ENCODE measurements around the gene ARHGAP31.

The ARHGAP31 gene

GRCh38 chr3:119388577-119388976, 94.4 kb downstream of the ARHGAP31 start:
- H3K4me3 ChIP-seq (ENCODE audit: low read depth, low read length), result no peak overlapping the region
- no peak overlapping the region for H3K27ac ChIP-seq
- no peaks in the 10 kb centered on the region for H3K27me3 ChIP-seq (ENCODE audit: control insufficient read depth, insufficient read depth, low read length)
- no peak overlapping the region for H2AFZ ChIP-seq
- no peak for TF ChIP-seq CTCF (IDR thresholded peaks at IDR 0.05)
- no peaks in the 10 kb centered on the region for H3K9me3 ChIP-seq (ENCODE audit: control insufficient read depth, low read length)
- H3K36me3 ChIP-seq (ENCODE audit: control insufficient read depth, insufficient read depth, low read length), result no peaks in the 10 kb centered on the region
- no peak overlapping the region for H3K4me2 ChIP-seq (ENCODE audit: low read length)
- H3K9ac ChIP-seq, result no peak overlapping the region
- no peaks in the 10 kb centered on the region for H3K79me2 ChIP-seq
- no peaks in the 10 kb centered on the region for H3K4me1 ChIP-seq

- Histone ChIP-seq H3K4me3 (ENCODE audit: low read depth, low read length) (no peak overlapping the region), H3K27me3 (ENCODE audit: control insufficient read depth, insufficient read depth, low read length) (no peaks in the 10 kb centered on the region), H3K9me3 (ENCODE audit: control insufficient read depth, low read length) (no peaks in the 10 kb centered on the region), H3K9ac (no peak overlapping the region), H2AFZ (no peak overlapping the region), H3K36me3 (ENCODE audit: control insufficient read depth, insufficient read depth, low read length) (no peaks in the 10 kb centered on the region), H3K4me2 (ENCODE audit: low read length) (no peak overlapping the region), H3K27ac (no peak overlapping the region), H3K79me2 (no peaks in the 10 kb centered on the region), H3K4me1 (no peaks in the 10 kb centered on the region)
- TF ChIP-seq CTCF (IDR thresholded peaks at IDR 0.05), result no peak
Measured at GRCh38 chr3:119395923-119396358, 101.8 kb downstream of the ARHGAP31 start.

DNA sequence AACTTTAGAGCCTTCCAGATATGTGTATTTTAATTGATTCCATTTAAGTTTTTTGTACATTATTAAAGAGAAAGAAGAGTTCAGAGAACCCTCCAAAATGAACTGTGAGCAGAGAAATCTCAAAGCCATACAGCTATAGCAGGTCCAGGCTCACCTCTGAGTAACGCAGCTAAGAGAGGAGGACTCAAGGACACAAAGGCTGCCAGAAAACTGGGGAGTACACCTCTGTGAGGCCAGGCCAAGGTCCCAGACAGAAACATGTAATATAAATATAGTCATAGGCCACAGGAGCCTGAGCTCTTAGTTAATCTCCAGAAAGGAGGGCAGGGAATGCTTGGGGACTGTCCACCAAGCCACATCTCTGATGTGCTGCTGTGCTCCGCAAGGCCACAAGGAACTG, 102.7 kb downstream of the ARHGAP31 start:
- Histone ChIP-seq H3K4me1 (no peaks in the 10 kb centered on the region), H3K36me3 (ENCODE audit: control insufficient read depth, insufficient read depth, low read length) (no peaks in the 10 kb centered on the region), H3K4me2 (ENCODE audit: low read length) (no peak overlapping the region), H3K4me3 (ENCODE audit: low read depth, low read length) (no peak overlapping the region), H3K79me2 (no peaks in the 10 kb centered on the region), H2AFZ (no peak overlapping the region), H3K9me3 (ENCODE audit: control insufficient read depth, low read length) (no peaks in the 10 kb centered on the region), H3K27me3 (ENCODE audit: control insufficient read depth, insufficient read depth, low read length) (no peaks in the 10 kb centered on the region), H3K27ac (no peak overlapping the region), H3K9ac (no peak overlapping the region)
- no peak for TF ChIP-seq CTCF (IDR thresholded peaks at IDR 0.05)

DNA sequence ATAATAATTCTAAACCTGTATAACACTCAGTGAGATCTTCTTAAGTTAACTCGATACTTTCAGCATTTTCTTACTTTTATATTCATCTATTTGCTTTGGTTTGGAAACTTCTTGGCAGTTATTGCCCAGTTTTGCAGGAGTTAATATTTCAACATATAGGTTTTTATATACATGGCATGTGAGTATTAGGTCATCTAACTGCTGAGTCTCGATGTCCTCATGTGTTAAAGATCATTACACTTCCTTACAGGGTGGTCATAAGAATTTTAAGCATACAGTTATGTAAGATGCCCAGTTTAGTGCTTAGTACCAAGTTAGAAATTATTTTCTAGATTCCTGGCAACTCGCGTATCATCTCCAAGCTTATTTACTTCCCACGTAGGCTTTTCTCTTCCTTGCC, 106.3 kb downstream of the ARHGAP31 start:
- Histone ChIP-seq H3K27ac (no peak overlapping the region), H3K79me2 (no peaks in the 10 kb centered on the region), H2AFZ (no peak overlapping the region), H3K4me2 (ENCODE audit: low read length) (no peak overlapping the region), H3K36me3 (ENCODE audit: control insufficient read depth, insufficient read depth, low read length) (no peaks in the 10 kb centered on the region), H3K4me1 (no peaks in the 10 kb centered on the region), H3K9ac (no peak overlapping the region), H3K9me3 (ENCODE audit: control insufficient read depth, low read length) (no peaks in the 10 kb centered on the region), H3K27me3 (ENCODE audit: control insufficient read depth, insufficient read depth, low read length) (no peaks in the 10 kb centered on the region), H3K4me3 (ENCODE audit: low read depth, low read length) (no peak overlapping the region)
- no peak for TF ChIP-seq CTCF (IDR thresholded peaks at IDR 0.05)

GRCh38 chr3:119401069-119401468, 106.9 kb downstream of the ARHGAP31 start:
- Histone ChIP-seq H3K27ac (no peak overlapping the region), H3K27me3 (ENCODE audit: control insufficient read depth, insufficient read depth, low read length) (no peaks in the 10 kb centered on the region), H3K4me3 (ENCODE audit: low read depth, low read length) (no peak overlapping the region), H3K4me1 (no peaks in the 10 kb centered on the region), H2AFZ (no peak overlapping the region), H3K9me3 (ENCODE audit: control insufficient read depth, low read length) (no peaks in the 10 kb centered on the region), H3K4me2 (ENCODE audit: low read length) (no peak overlapping the region), H3K9ac (no peak overlapping the region), H3K36me3 (ENCODE audit: control insufficient read depth, insufficient read depth, low read length) (no peaks in the 10 kb centered on the region), H3K79me2 (no peaks in the 10 kb centered on the region)
- no peak for TF ChIP-seq CTCF (IDR thresholded peaks at IDR 0.05)

Data from parathyroid adenoma (tissue), 2 donors.